Right lobe of liver (tissue), 6 donors: ENCODE results near the gene PDE10A. TPM values are rescaled to one million over a fixed set of nuclear protein-coding genes. Genes with fewer than 3 reads are reported as not detected.

Experiments used
- ATAC-seq, 4 donors: fragments of 200-7000 bp; cut with Tn5 transposase; one replicate each; pipeline ENCODE4 v1.9.1; 2020; ENCODE audit warnings: mild to moderate bottlenecking in 4 of 4, moderate library complexity in 4 of 4
- DNase-seq, 3 donors: peaks; one replicate each; pipeline ENCODE4 v3.0.0-alpha.2; 2020
- H3K27ac ChIP-seq, 3 donors: fragments of 200-600 bp; one replicate each; pipeline ENCODE4 v1.8.0; 2022
- H3K27me3 ChIP-seq, 2 donors: fragments of 200-600 bp; one replicate each; pipeline ENCODE4 v1.8.0; 2022
- H3K36me3 ChIP-seq, 4 donors: fragments of 200-600 bp; sonication (generic) in 1 of 4; one replicate each; pipeline versions ENCODE4 v1.5.1 to v1.8.0; 2017 to 2022; ENCODE audit warnings: control low read depth in 1 of 4
- H3K4me1 ChIP-seq, 4 donors: fragments of 200-600 bp; sonication (generic) in 1 of 4; one replicate each; pipeline versions ENCODE4 v1.5.1 to v1.8.0; 2017 to 2022; ENCODE audit warnings: control low read depth in 1 of 4
- H3K4me3 ChIP-seq, 3 donors: fragments of 200-600 bp; one replicate each; pipeline ENCODE4 v1.8.0; 2022
- H3K9me3 ChIP-seq, 4 donors: fragments of 200-600 bp; sonication (generic) in 1 of 4; one replicate each; pipeline versions ENCODE4 v1.5.1 to v1.8.0; 2017 to 2022; ENCODE audit warnings: control low read depth in 1 of 4
- POLR2A ChIP-seq: fragments of 450-650 bp; IDR thresholded peaks from one replicate; pipeline ENCODE4 v1.6.1; 2017; ENCODE audit warnings: antibody characterized with exemption, mild to moderate bottlenecking
- WGBS: methylation state at CpG from one replicate; pipeline ENCODE4 v1.1.6; 2018; ENCODE audit warnings: low coverage, low lambda C conversion rate; ENCODE audit not compliant: insufficient coverage; ENCODE audit errors: missing lambda C conversion rate; 5-methylcytosine and 5-hydroxymethylcytosine counted together
- intact Hi-C, 2 donors: fragments of 100-400 bp; cut with DNase I; formaldehyde crosslinking; loops; one replicate each; pipeline versions ENCODE4 v1.11.2 to v1.14.1; 2022
- total RNA-seq, 6 experiments: library from RNA; depleted of rRNA in 2 of 6; stranded (reverse); fragments of >200 nt in 2 of 6; fragmentation: NEBNext Ultra II Directional in 3 of 6; extraction: Animal tissue kit (Norgen Biotek cat#: 25700) in 3 of 6; gene quantifications; one replicate each; pipeline versions ENCODE4 v1.1.0 to v1.2.4, GENCODE V29; 2016 to 2023
- TF ChIP-seq, protein P1 (sequence below), 4 donors: fragments of 200-600 bp in 3 of 4; fragments of 450-650 bp in 1 of 4; IDR thresholded peaks; one replicate each; pipeline versions ENCODE4 v1.5.1 to v1.8.0; 2016 to 2022; ENCODE audit warnings: antibody characterized with exemption in 4 of 4, mild to moderate bottlenecking in 2 of 4
- donor health status: DM: no; HTN: yes; CAD: no.
- donor health status: DM: no; HTN: no; CAD: no.
- donor health status: DM: no; HTN: no; CAD: no.
- donor health status: DM: no; HTN: yes; CAD: no.
- donor health status: DM: no; HTN: yes; CAD: no.

Gene PDE10A
- total RNA-seq, 6 experiments from 2014 or later, result 0.48 to 1.5 (median 0.65) TPM

DNA sequence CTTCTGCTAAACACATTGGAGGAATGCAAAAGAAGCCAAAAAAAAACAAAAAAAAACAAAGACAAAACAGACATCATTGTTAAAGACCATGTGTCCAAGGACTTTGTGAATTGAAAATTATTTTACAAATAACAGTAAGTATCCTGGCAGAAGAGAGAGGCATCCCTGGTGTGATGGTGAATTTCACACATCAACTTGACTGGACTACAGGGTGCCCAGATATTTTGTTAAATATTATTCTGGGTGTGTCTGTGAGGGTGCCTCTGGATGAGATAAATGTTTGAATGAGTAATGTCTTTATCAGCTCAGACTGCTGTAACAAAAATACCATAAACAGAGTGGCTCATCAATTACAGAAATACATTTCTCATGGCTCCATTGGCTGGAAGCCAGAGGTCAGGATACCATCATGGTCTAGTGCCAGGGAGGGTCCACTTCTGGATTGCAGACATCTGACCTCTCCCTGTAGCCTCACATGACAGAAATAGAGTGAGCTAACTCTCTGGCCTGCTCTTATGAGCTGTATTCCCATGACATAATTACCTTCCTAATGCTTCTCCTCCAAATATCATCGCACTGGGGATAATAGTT is 341.4 kb downstream of the PDE10A start:
- Histone ChIP-seq H3K27ac (no peak overlapping the region), H3K36me3 (no peaks in the 10 kb centered on the region), H3K27me3 (no peaks in the 10 kb centered on the region), H3K4me3 (no peak overlapping the region), H3K9me3 (no peaks in the 10 kb centered on the region), H3K4me1 (no peaks in the 10 kb centered on the region)
- ATAC-seq (no peak), DNase-seq (no peak)
- intact Hi-C loops, result no loop called here
- TF ChIP-seq, protein P1, sequence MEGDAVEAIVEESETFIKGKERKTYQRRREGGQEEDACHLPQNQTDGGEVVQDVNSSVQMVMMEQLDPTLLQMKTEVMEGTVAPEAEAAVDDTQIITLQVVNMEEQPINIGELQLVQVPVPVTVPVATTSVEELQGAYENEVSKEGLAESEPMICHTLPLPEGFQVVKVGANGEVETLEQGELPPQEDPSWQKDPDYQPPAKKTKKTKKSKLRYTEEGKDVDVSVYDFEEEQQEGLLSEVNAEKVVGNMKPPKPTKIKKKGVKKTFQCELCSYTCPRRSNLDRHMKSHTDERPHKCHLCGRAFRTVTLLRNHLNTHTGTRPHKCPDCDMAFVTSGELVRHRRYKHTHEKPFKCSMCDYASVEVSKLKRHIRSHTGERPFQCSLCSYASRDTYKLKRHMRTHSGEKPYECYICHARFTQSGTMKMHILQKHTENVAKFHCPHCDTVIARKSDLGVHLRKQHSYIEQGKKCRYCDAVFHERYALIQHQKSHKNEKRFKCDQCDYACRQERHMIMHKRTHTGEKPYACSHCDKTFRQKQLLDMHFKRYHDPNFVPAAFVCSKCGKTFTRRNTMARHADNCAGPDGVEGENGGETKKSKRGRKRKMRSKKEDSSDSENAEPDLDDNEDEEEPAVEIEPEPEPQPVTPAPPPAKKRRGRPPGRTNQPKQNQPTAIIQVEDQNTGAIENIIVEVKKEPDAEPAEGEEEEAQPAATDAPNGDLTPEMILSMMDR (IDR thresholded peaks at IDR 0.05), result no peak
- TF ChIP-seq POLR2A, result no peak
- WGBS, result no CpG with 5 or more reads among the region's 1 CpG

DNA sequence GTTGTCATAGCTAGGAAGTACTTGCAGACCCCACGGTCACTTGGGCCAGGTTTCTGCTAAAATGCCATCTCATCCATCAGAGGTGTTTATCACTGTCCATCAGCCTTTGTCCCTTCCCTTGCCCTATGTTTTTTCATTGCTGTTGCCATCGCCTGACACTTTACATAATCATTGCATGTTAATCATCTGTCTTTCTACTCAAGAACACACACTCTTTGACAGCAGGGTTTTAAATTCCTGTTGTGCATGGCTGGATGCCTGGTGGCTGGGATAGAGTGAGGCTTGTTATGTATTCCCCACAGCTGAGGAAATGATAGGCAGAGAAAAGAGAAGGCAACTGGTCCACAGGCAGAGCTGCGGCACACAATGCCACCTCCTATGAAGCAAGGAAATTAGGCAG is 341.9 kb downstream of the PDE10A start:
- DNase-seq (no peak), ATAC-seq (no peak)
- Histone ChIP-seq H3K27me3 (no peaks in the 10 kb centered on the region), H3K4me3 (no peak overlapping the region), H3K9me3 (no peaks in the 10 kb centered on the region), H3K36me3 (no peaks in the 10 kb centered on the region), H3K27ac (no peak overlapping the region), H3K4me1 (no peaks in the 10 kb centered on the region)
- intact Hi-C loops, result no loop called here
- WGBS, result 40% methylated on average over 3 of the region's 3 CpGs
- TF ChIP-seq, protein P1 (IDR thresholded peaks at IDR 0.05), result no peak
- TF ChIP-seq POLR2A, result no peak

DNA sequence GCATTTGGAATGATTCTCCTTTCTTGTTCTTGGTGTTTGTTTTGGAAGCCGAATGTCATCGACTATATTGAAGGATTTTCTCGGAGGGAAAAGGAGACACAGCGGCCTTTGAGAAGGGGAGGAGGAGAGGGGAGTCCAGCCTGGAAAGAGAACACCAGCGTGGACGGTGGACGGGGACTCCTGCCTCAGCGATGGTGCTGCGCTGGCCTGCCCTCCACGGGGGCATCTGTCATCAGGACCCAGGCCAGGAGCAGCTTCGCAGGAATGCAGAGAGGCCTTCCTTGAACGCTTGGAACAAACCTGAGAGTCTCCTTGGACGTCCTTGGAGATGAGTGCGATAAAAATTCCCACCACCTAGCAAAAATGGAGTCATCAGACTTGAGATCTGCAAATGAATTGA is 345.3 kb downstream of the PDE10A start:
- ATAC-seq, result no peak
- intact Hi-C loops, result no loop called here
- Histone ChIP-seq H3K4me3 (no peak overlapping the region), H3K27me3 (no peaks in the 10 kb centered on the region), H3K36me3 (no peaks in the 10 kb centered on the region), H3K27ac (no peak overlapping the region), H3K4me1 (no peaks in the 10 kb centered on the region), H3K9me3 (no peaks in the 10 kb centered on the region)
- no CpG with 5 or more reads among the region's 14 CpGs for WGBS
- DNase-seq, result no peak
- TF ChIP-seq, protein P1 (IDR thresholded peaks at IDR 0.05), result no peak
- TF ChIP-seq POLR2A, result no peak

DNA sequence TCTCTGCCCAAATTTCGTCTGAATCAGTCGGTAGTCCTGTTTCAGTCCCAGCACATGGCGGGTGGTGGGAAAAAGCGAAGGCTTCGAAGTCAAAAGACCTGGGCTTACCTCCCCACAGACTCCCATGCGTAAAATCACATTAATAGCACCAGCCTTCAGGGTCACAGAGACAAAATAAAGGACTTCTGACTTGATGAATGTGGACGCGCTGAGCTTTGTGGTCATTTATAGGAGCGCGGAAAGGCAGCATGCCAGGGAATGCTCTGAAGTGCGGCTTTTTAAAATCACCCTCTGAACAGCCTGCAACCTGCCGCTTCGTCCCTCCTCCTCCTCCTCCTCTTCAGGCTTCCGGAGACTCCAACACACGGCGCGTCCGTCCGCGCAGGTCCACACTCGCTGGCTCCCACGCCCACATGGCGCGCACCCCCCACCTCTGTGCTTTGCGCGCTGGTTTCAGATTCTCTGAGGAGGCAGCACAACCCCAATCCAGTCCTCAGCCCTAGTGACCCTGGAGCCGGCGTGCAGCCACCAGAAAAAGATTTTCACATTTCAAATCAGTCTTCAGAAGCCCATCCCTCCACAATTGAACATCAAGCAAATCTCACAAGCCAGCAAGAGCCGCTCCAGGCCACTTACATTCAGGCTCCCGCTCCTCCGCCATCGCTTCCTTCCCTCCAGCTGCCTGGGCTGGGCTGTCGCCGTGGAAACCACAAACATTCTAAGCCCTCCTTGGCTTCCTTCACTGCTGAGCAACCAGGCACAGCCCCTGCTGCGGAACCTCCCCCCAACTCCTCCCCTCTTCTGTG is 353.9 kb downstream of the PDE10A start, which contains the start of gene C6orf118:
Gene C6orf118 (minus strand): TSS at position 680 of the 806 bp plus-strand sequence. CDS start 19 bp downstream, at position 661.
- no peaks in the 10 kb centered on the region for H3K9me3 ChIP-seq
- peak in 1 of 3 donors; percentile 30 for DNase-seq
- no peak within 1 kb of the TSS for H3K27ac ChIP-seq
- H3K4me3 ChIP-seq, result peak within 1 kb of the TSS in 1 of 3 donors; percentile 24
- H3K27me3 ChIP-seq, result no peaks in the 10 kb centered on the region
- peak; percentile 40 to 64 (median 62) for ATAC-seq
- TF ChIP-seq, protein P1 (IDR thresholded peaks at IDR 0.05), result no peak
- TF ChIP-seq POLR2A, result no peak
- intact Hi-C loops, result no loop called here
- WGBS, result 8% methylated on average over 25 of the region's 35 CpGs
- no peaks in the 10 kb centered on the region for H3K36me3 ChIP-seq
- no peaks in the 10 kb centered on the region for H3K4me1 ChIP-seq
